ENCODE measurements around the gene TEX38. TPM values are rescaled to one million over a fixed set of nuclear protein-coding genes. Genes with fewer than 3 reads are reported as not detected.

TEX38 gene
- total and polyA plus RNA-seq, 8 donors: 0.35 to 0.80 TPM; not detected in 6

DNA sequence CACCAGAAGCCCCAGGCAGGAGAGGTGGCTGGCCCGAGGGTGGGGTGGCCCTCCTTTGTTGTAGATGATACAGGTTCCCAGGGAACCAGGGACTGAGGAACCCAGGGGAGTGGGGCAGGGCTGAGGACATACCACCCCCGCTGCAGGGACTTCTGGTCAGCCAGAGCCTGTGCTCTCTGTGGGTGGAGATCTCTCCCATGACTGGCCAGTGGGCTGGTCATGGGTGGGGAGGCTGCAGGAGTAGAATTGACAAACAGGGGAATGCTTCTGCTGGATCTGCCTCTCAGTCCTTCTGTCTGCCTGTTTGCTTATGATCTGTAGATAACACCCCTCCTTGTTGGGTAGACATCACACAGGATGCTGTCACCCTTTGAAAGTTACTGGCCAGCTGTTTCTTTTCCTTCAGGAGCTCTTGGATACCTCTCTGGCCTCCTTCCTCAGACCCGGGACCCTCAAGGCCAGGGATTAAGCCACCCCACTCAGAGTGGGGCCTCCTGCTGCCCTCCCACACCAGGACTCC is 50.1 kb downstream of the TEX38 start:
- Histone ChIP-seq H3K27me3 (no peaks in the 10 kb centered on the region), H3K36me3 (no peaks in the 10 kb centered on the region), H3K4me3 (no peak overlapping the region), H3K9me3 (no peaks in the 10 kb centered on the region), H3K27ac (no peak overlapping the region), H3K4me1 (peaks cover 10 to 20% (median 12%) of the 10 kb centered on the region in 3 donors)
- intact Hi-C loops (cut with DNase I): loop anchor here in 2 of 3 donors (5.0 to 10.0 kb wide), 3 partner anchors 97 to 177 kb away; no protein-coding TSS in a partner anchor
- FAIRE-seq: no peak
- no peak for DNase-seq
- WGBS, 2 donors: 51 to 53% methylated on average over 3 of the region's 3 CpGs
- no peak for ATAC-seq
- TF ChIP-seq, protein P1, sequence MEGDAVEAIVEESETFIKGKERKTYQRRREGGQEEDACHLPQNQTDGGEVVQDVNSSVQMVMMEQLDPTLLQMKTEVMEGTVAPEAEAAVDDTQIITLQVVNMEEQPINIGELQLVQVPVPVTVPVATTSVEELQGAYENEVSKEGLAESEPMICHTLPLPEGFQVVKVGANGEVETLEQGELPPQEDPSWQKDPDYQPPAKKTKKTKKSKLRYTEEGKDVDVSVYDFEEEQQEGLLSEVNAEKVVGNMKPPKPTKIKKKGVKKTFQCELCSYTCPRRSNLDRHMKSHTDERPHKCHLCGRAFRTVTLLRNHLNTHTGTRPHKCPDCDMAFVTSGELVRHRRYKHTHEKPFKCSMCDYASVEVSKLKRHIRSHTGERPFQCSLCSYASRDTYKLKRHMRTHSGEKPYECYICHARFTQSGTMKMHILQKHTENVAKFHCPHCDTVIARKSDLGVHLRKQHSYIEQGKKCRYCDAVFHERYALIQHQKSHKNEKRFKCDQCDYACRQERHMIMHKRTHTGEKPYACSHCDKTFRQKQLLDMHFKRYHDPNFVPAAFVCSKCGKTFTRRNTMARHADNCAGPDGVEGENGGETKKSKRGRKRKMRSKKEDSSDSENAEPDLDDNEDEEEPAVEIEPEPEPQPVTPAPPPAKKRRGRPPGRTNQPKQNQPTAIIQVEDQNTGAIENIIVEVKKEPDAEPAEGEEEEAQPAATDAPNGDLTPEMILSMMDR (IDR thresholded peaks at IDR 0.05): no peak

Other genes starting within 250 kb of the TEX38 start
- gene DMBX1, start 182.0 kb upstream of the TEX38 start, total RNA-seq: not detected
- gene DMBX1, start 182.0 kb upstream of the TEX38 start, polyA plus RNA-seq: not detected
- gene KNCN, start 120.2 kb upstream of the TEX38 start, total RNA-seq: not detected
- gene KNCN, start 120.2 kb upstream of the TEX38 start, polyA plus RNA-seq: not detected
- 100 to 1,000 TPM in 3 of 6 donors, 10 to 100 TPM in 3; 44.9 to 122 (median 92.1) TPM for gene MKNK1, start 67.6 kb upstream of the TEX38 start, total RNA-seq
- 100 to 1,000 TPM; 145 to 172 TPM for gene MKNK1, start 67.6 kb upstream of the TEX38 start, polyA plus RNA-seq
- 10 to 100 TPM; 11.2 to 21.3 (median 14.4) TPM for gene MOB3C, start 55.0 kb upstream of the TEX38 start, total RNA-seq
- gene MOB3C, start 55.0 kb upstream of the TEX38 start, polyA plus RNA-seq: 10 to 100 TPM; 14.0 to 16.7 TPM
- 10 to 100 TPM; 18.1 to 23.3 (median 21.5) TPM for gene ATPAF1, start 3.5 kb upstream of the TEX38 start, total RNA-seq
- 10 to 100 TPM; 19.4 to 21.5 TPM for gene ATPAF1, start 3.5 kb upstream of the TEX38 start, polyA plus RNA-seq
- gene EFCAB14, start 47.3 kb downstream of the TEX38 start, total RNA-seq: 10 to 100 TPM; 24.9 to 55.2 (median 31.9) TPM
- 10 to 100 TPM in 1 of 2 donors, 1 to 10 TPM in 1; 8.4 to 19.8 TPM for gene EFCAB14, start 47.3 kb downstream of the TEX38 start, polyA plus RNA-seq
- 1 to 10 TPM in 3 of 6 donors, under 1 TPM in 2, not detected in 1; 0.25 to 5.8 (median 1.0) TPM for gene CYP4B1, start 127.2 kb downstream of the TEX38 start, total RNA-seq
- 1 to 10 TPM; 2.3 to 3.0 TPM for gene CYP4B1, start 127.2 kb downstream of the TEX38 start, polyA plus RNA-seq